Hepatocyte (in vitro differentiated cells): ENCODE data around the gene ACADL.

ENCODE experiments used
- CTCF ChIP-seq: fragments of 200-600 bp; sonication (generic); IDR thresholded peaks from 2 replicates; pipeline ENCODE4 v1.5.1; 2016; ENCODE audit warnings: antibody characterized with exemption, mild to moderate bottlenecking; ENCODE audit not compliant: poor library complexity
- EZH2 ChIP-seq: fragments of 200-600 bp; sonication (generic); IDR thresholded peaks from 2 replicates; pipeline ENCODE4 v1.6.1; 2016; ENCODE audit warnings: antibody characterized with exemption, mild to moderate bottlenecking, borderline replicate concordance
- EZH2phosphoT487 ChIP-seq: fragments of 200-600 bp; sonication (generic); IDR thresholded peaks from one replicate; pipeline ENCODE4 v1.6.1; 2018; ENCODE audit warnings: antibody characterized with exemption, mild to moderate bottlenecking, low read depth, moderate library complexity; ENCODE audit not compliant: unreplicated experiment, severe bottlenecking

- TF ChIP-seq CTCF (no peak), EZH2phosphoT487 (no peak), EZH2 (no peak)
Measured at GRCh38 chr2:210147614-210148013, 77.6 kb downstream of the ACADL start.
